ENCODE measurements around the gene PLEKHN1.
A peak's percentile ranks its signal among the peaks of the same experiment; 100 is the strongest.
"Not testable (repeated sequence)": the region's sequence is repeated elsewhere in the genome, so short reads cannot be mapped to it uniquely, and the experiment has no call there.

The PLEKHN1 gene

DNA sequence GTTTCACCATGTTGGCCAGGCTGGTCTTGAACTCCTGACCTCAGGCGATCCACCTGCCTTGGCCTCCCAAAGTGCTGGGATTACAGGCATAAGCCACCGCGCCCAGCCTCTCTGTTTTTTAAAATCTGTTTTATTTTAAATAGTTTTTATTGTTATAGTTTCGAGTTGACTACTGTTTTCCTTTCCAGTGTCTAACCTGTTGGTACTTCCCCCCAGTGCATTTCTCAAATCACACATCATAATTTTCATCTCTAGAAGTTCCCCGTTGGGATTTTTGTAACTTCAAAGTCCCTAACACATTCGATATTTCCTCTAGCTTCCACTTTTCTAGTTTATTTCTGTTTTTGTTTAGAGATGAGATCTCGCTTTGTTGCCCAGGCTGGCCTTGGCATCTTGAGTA is 26.1 kb downstream of the PLEKHN1 start:
- no peak for DNase-seq (ENCODE audit: low read depth, low spot score)

DNA sequence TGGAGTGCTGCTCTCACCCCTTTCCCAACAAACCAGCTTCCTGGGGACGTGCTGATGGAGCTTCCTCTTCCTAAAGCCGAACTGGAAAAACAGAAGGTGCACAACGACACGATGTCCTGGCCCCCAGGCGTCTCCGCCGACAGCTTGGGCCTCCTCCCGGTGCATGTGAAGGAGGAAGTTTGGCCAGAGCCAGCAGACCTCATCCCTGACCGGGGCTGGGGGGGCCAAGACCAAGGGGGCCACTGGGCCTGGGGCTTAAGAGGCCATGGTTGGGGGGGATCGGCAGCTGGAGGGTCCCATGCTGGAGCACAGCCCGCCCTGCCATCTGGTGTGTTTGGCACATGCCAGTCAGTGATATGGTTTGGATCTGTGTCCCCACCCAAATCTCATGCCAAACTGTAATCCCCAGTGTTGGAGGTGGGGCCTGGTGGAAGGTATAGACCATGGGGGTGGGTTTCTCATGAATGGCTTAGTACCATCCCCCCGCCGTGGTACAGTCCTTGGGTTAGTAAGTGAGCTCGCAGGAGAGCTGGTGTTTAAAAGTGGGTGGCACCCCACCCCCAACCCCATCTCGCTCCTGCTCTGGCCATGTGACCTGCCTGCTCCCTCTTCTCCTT is 27.2 kb downstream of the PLEKHN1 start:
- DNase-seq (ENCODE audit: low read depth, low spot score) = no peak

DNA sequence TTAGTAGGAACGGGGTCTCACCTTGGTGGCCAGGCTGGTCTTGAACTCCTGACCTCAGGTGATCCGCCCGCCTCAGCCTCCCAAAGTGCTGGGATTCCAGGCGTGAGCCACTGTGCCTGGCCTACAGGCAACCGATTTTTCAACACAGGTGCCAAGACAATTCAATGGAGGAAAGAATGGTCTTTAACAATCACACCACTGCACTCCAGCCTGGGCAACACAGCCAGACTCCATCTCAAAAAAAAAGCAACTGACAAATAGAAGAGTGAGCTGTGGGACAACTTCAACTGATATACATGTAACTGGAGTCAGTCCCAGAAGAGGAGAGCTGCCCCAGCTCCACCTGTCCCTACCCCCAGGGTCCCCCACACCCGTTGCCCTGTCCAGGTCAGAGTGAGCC is 28.3 kb downstream of the PLEKHN1 start:
- DNase-seq (ENCODE audit: low read depth, low spot score) = not testable (repeated sequence)

DNA sequence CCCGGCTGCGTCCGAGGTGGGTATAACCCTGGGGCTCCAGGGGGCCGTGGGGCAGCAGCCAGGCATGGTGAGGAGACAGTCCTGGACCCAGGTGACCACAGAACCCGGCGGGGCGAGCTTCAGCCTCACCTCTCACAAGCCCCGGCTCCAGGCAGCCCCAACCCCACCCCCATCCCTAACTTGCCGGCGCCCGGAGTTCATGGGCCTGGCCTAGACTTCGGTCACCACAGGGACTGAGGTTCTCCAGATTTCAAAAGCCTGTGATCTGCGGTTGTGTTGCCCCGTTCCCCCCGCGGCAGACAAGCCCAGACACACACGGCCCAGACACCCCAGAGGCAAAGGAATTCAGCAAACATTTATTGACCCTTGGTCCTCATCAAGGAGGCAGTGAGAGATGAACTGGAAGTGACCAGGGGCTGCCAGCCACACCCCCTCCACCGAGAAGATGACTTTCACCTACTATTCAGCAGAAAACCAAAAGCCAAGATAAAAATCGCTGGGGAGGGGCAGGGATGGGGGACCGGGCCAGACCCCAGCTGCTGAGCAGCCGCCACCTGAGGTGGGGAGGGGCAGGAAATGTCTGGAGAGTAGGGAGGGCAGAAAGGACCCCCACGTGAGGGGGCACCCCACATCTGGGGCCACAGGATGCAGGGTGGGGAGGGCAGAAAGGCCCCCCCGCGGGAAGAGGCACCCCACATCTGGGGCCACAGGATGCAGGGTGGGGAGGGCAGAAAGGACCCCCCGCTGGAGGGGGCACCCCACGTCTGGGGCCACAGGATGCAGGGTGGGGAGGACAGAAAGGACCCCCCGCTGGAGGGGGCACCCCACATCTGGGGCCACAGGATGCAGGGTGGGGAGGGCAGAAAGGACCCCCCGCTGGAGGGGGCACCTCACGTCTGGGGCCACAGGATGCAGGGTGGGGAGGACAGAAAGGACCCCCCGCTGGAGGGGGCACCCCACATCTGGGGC is 29.7 kb downstream of the PLEKHN1 start:
- DNase-seq (ENCODE audit: low read depth, low spot score) = peak; percentile 41

DNA sequence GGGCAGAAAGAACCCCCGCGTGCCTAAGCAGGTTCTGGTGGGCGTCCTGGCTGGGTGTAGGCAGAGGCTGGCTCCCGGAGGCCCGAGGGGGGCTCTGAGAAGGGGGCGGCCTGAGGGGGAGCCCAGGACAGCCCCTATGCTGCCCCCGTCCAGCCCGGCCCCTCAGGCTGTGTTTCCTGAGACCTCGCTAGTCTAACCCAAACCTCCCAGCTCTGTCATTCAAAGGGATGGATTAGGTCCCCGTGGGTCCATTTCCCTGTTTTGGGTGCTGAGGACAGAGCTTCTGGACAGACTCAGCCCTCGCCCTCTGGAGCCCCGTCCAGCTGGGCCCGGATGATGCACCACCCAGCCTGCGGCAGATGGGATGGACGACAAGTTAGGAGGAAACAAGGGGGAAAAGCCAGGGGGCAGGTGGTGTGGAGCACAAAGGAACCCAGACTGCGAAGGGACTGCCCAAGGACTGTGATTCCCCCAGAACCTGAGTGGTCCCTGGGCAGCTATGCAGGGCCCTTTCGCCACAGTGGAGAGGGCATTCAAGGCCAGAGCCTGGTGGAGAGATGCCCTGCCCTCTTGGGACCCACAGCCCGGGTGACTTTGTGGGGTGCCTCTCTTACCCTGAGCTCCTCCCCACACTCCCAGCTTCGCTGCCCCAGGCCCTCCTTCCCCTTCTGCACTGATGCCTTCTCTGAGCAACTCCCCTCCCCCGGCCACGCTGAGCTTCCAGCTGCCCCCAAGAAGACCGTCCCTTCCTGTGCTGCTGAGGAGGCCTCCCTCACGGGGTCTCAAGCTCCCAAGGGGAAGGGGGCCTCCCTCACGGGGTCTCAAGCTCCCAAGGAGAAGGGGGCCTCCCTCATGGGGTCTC is 30.8 kb downstream of the PLEKHN1 start:
- DNase-seq (ENCODE audit: low read depth, low spot score) = peak; percentile 28

DNA sequence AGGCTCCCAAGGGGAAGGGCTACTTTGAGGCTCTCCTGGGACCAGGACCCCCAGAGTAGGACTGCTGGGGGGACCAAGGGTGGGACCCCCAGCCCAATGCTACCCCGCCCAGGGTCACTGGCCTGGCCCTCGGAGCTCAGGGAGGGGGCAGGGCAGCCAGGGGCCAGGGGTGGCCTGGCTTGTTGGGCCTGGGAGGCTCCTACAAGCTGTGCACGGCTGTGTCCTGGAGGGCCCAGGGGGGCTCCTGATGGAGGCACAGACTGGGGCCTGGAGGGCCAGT is 31.4 kb downstream of the PLEKHN1 start:
- DNase-seq (ENCODE audit: low read depth, low spot score) = peak; percentile 24

DNA sequence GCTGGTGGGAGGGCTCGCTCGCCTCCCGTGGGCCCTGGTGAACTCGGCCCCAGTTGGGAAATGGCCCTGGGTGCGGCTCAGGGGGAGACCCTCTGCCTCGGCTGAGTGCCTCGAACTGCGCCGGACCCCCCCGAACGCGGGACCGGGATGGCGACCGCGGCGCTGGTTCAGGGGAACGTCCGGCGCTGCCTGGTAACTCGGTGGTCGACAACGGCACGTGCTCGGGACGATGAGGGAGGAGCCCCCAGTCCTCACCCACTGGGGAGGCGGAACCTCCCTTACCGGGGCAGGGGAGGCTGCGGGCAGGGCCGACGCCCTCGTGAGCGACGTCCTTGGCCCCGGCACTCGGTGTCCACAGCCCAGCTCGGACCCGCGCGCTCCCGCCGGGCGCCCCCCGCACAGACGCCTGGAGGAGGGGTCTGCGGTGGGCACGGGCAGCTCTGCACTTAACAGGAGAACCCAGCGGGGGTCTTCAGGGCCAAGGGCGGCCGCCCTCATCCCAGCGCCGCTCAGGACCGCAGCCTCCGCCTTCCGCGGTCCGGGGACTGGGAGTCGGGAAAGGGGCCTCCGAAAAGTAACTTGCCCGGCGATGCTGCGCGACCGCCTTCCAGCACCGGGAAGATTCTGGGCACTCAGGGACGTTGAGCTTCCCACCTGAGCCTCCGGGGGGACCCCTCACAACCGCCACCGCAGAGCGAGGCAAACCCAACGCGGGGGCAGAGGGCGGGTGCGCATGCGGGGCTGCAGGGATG is 31.9 kb downstream of the PLEKHN1 start:
- peak; percentile 62 for DNase-seq (ENCODE audit: low read depth, low spot score)

DNA sequence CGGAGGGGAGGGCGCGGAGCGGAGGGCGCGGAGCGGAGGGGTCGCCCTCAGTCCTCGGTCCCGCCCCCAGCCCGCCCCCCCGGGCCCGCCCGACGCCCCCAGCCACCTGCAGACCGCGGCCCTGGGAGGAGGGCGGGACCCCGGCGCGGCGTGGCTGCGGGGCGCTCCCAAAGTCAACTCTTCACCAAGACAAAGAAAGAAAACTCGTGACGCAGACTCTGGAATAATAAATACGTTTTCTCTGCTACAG is 32.4 kb downstream of the PLEKHN1 start:
- peak; percentile 64 for DNase-seq (ENCODE audit: low read depth, low spot score)

DNA sequence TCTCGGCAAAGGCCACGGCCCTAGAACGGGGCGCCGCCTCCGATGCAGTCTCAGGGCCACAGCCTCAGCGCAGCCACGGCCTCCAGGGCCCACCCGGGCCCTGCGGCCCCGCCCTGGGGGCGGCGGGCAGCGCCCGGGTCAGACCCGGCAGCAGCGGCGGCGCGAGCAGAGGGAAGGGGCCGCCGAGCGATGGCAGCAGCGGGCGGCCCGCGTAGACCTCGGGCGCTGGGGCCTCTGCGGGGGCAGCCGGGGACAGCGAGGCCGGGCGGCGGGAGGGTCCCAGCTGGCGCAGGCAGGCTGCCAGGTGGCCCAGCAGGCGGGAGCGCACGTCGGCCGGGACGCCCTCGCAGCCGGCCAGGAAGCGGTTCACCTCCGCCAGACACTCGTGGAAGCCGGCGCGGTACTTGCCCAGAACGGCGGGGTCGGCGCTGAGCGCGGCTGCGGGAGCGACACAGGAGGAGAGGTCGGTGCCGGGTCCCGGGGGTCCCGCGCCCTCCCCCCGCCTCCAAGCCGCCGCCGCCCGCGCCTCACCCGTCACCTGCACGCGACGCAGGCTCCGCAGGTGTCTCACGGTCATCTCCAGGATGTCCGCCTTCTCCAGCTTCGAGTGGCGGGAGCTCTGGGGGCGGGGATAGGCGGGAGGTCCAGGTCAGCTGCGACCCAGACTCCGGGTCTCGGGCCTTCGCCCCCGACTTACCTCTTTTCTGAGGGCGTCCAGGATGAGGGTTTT is 32.9 kb downstream of the PLEKHN1 start:
- peak; percentile 66 for DNase-seq (ENCODE audit: low read depth, low spot score)

DNA sequence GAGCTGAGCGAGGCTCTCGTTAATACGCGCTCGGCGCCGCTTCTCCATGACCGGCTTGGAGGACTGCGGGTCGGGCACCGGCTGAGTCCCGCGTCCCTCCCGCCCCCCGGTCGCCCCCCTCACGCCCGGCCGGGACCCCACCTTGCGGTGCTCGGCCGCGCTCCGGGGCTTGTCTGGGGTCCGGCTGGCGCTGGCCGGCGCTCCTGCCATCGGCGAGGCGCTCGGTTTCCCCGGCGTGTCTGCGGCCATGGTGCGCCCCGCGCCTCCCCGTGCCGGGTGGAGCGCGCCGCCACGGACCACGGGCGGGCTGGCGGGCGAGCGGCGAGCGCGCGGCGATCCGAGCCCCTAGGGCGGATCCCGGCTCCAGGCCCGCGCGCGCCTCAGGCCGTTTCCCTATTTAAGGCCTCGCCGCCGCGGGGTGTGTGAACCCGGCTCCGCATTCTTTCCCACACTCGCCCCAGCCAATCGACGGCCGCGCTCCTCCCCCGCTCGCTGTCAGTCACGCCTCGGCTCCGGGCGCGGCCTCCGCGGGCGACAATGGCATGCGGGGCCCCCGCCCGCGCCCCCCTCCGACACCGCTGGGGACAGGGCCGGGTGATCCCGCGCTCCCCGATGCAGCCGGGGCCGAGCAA is 33.6 kb downstream of the PLEKHN1 start, which contains the start of gene HES4:
HES4 (minus strand) TSS at position 373 of the 632 bp plus-strand sequence; CDS start at position 249, 124 bp downstream.
- DNase-seq (ENCODE audit: low read depth, low spot score) = peak; percentile 98

DNA sequence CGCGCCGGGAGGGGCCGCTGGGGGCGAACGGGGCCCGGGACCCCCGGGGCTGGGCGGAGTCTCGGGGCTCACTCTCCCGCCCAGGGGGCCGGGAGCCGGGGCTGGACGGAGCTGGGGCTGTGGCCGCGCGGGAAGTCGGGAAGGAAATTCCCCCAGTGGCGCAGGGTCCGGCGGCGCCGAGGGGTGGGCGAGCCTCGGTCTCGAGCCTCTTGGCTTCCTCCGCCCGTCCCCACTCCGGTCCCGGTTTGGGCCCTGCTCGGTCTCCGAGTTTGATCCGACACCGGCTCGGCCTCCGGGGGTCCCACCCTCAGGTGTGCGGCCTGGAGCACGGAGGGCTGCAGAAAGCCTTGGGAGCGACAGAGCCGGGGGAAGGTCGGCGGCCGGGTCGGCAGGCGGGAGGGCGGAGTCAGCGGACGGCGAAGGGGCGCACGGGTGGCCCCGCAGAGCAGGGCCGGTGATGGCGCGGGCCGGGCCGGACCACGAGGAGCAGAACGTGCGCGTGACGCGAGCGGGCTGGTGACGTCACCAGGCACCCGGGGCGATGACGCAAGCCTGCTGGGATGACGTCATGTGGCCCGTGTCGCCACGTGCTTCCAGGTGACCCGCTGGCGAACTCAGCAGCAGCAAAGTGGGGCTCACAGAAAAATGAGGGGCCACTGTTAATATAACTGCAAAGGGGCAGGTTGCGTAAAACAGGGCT is 34.2 kb downstream of the PLEKHN1 start:
- peak; percentile 95 for DNase-seq (ENCODE audit: low read depth, low spot score)

DNA sequence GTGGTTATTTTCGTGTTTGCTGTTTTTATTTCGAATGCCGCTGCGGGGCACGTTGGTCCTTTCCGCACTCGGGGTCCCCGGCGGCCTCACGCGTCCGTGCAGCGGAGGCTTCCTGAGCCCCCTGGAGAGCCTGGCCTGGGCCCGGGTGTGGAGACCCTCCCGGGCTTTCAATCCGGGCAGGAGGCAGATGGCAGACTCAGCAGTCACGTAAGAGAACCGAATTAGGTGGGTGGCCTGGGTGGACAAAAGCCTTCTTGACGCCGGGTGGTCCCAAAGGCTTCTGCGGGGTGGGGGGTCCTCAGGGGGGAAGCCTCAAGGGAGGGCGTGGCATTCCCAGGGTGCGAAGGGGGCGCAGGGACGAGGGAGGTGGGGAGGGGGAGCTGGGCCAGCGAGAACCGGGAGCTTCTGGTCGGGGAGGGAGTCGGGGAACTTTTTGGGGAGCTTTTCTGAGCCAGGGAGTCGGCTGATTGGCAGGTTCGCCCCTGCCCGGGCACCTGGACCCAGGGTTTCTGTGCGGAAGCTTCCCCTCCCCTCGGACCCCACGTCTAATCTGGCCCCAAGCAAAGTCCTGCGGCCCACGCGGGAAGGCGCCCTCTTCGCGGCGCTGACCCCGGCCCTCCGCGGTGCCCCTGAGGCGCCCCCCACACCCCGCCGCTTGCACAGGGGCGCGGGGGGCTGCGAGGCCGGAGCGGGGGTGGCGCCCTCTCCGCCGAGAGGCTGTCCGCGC is 34.9 kb downstream of the PLEKHN1 start:
- no peak for DNase-seq (ENCODE audit: low read depth, low spot score)

DNA sequence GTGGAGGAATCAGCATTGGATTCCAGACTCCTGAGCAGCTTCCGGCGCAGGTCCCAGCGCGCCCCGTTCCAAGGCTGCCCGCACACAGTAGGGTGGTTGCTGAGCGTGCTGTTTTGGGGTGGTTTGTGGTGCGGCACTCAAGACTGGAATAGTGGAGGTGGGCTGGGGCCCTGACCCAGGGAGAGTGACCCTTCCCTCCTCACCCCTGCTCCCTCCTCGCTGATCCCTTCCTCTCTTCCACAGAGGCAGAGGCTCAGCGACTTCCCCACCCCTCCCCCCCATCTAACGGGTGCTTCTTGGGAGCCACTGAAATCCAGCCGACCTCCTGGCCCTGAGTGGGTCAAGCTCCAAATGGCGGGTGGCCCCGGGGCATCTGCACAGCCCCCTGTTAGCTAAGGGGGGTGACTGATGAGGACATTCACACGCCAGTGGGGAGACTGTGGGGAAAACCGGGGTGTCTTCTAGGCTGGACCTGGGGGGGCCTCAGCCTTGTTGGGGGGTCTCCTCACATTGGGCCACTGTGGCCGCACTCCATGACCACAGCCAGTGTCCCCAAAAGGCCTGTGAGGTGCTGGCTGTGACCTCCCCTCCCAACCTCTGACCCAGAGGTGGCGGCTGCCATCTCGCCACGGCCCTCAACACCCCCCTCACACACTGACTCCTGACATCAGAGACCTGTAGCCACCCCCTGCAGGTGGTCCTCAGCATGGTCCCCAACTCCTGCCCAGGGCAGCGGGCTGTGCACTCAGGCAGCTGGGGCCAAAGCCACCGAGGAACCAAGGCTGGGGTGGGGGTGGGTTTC is 37.5 kb downstream of the PLEKHN1 start:
- no peak for DNase-seq (ENCODE audit: low read depth, low spot score)

DNA sequence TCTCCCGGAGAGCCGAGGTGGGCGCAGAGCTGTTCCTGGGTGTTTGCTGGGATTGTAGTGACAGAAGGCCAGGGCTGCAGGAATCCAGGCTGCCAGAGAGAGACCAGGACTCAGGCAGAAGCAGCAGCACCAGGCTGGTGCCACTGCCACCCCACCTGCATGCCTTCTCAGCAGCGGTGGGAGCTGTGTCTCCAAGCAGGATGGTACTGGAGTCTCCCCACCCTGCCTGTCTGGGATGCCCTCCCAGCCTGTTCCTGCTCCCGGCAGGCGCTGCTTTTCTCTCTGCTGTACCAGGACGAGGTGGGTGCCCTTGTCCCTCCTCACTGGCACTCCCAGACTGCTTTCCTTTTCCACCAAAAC is 38.1 kb downstream of the PLEKHN1 start:
- DNase-seq (ENCODE audit: low read depth, low spot score) = no peak

DNA sequence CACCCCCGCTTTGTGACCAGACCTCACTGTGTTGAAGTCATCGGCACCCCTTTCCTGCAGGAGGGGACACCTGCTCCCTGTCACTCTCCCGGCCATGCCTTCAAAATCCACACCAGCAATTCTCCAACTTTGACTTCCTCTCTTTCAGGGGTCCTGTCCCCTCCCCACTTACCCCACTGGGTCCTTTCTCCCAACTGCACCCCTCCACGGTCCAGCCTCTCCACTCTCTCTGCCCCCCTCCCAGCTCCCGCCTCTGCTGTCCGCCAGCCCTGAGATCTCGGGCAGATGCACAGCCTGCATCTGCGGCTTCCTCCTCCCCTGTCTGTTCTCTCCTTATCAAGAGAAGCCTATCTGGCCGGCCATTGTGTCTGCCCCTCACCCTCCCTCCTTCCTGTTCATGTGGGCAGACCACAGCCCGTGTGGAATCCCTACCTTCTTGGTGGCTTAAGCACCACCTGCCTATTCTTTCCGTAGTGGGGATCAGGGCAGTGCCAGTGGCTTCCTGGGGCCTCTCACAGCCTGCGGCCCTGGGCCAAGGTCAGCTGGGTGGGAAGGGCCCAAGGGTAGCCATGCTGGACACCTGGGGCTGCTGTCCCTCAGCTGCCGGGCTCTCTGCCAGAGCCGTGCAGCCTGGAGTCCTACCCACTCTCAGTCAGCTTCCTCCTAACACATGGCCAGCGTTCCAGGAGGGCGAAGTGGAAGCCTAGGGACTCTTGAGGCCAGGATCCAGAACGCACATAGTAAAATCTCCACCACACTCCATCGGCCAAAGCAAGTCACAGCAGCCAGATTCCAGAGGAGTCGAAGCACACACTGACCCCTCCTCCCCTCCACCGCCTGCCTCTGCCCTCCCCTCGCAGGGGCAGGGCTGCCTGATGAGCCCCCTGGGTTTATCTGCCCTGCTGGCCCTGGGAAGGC is 38.8 kb downstream of the PLEKHN1 start:
- DNase-seq (ENCODE audit: low read depth, low spot score) = peak; percentile 72

DNA sequence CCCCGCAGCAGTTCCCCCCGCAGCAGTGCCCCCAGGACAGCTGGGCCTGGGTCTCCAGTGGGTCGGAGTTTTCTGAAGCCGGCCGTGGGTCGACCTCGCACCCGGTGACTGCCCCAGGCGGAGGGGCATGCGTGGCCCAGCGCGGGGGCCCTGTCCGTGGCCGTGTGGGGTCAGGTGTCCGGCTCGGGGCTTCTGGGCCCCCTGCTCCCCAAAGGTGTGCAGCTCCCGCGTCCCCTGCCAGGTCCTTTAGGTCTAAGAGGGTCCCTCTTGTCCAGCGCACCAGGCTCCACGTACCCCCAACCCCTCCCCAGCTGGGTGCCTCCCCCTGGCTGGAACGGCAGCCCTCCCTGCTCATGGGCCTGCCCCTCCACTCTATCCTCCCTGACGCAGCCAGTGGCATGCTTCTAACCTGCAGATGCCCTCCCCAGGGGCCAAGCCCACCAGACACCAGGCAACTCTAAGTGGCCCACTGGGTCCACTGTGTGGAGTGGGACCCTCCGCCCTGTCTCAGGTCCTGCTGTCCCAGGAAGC is 39.6 kb downstream of the PLEKHN1 start:
- no peak for DNase-seq (ENCODE audit: low read depth, low spot score)
